Progenitor cell of endocrine pancreas (in vitro differentiated cells): ENCODE data around the gene ICAM5. TPM values are rescaled to one million over a fixed set of nuclear protein-coding genes. Genes with fewer than 3 reads are reported as not detected.
A peak's percentile ranks its signal among the peaks of the same experiment; 100 is the strongest.

Experiments
- DNase-seq: peaks from one replicate; pipeline ENCODE4 v3.0.0; 2021; ENCODE audit warnings: low spot score; ENCODE audit not compliant: unreplicated experiment
- H3K27ac Mint-ChIP-seq: 2 replicates; pipeline ENCODE4 v1.8.0; 2021; ENCODE audit warnings: mild to moderate bottlenecking, moderate library complexity, mixed read lengths
- H3K27me3 Mint-ChIP-seq: 2 replicates; pipeline ENCODE4 v1.8.0; 2021; ENCODE audit warnings: mixed read lengths
- H3K36me3 Mint-ChIP-seq: 2 replicates; pipeline ENCODE4 v1.8.0; 2022; ENCODE audit warnings: mixed read lengths; ENCODE audit not compliant: insufficient read depth
- H3K4me1 Mint-ChIP-seq: 2 replicates; pipeline ENCODE4 v1.8.0; 2021; ENCODE audit warnings: low read depth, mixed read lengths
- H3K4me3 Mint-ChIP-seq: 2 replicates; pipeline ENCODE4 v1.8.0; 2021; ENCODE audit warnings: low read depth, mild to moderate bottlenecking, moderate library complexity, mixed read lengths
- H3K9me3 Mint-ChIP-seq: 2 replicates; pipeline ENCODE4 v1.8.0; 2021; ENCODE audit warnings: low read depth, mixed read lengths
- CTCF ChIP-seq: fragments of 200-600 bp; sonication (generic); IDR thresholded peaks from one replicate; pipeline ENCODE4 v1.5.0; 2021; ENCODE audit warnings: antibody characterized with exemption, mild to moderate bottlenecking; ENCODE audit not compliant: unreplicated experiment
- total RNA-seq: library from RNA; stranded (reverse); gene quantifications from 2 replicates; pipeline ENCODE4 v1.2.1, GENCODE V29; 2021

Gene ICAM5
- total RNA-seq, 1 donor from 2014 or later: not detected

DNA sequence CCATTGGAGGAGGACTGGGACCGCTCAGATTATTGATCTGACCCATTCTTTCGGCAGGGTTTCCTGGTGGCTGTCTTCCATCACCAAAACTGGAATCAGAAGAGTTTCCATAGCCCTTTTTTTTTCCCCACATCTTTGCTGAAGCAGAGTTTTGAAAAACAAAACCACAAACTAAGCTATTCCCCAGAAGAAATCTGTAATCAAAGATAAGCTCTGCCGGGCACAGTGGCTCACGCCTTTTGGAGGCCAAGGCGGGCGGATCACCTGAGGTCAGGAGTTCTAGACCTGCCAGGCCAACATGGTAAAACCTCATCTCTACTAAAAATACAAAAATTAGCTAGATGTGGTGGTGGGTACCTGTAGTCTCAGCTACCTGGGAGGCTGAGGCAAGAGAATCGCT, 23.0 kb upstream of the ICAM5 start:
- no peak for TF ChIP-seq CTCF

GRCh38 chr19:10268071-10268470, 21.7 kb upstream of the ICAM5 start:
- no peak for TF ChIP-seq CTCF
- H3K27me3 Mint-ChIP-seq: peaks cover 49% of the 10 kb centered on the region
- H3K9me3 Mint-ChIP-seq: no peaks in the 10 kb centered on the region
- no peak overlapping the region for H3K4me3 Mint-ChIP-seq
- no peak overlapping the region for H3K27ac Mint-ChIP-seq
- no peak for DNase-seq
- H3K36me3 Mint-ChIP-seq: no peaks in the 10 kb centered on the region
- no peaks in the 10 kb centered on the region for H3K4me1 Mint-ChIP-seq

More for the DNA sequence above, 23.0 kb upstream of the ICAM5 start:
- H3K27me3 Mint-ChIP-seq: peaks cover 35% of the 10 kb centered on the region
- no peak overlapping the region for H3K27ac Mint-ChIP-seq
- no peaks in the 10 kb centered on the region for H3K4me1 Mint-ChIP-seq
- no peaks in the 10 kb centered on the region for H3K9me3 Mint-ChIP-seq
- H3K36me3 Mint-ChIP-seq: no peaks in the 10 kb centered on the region
- H3K4me3 Mint-ChIP-seq: no peak overlapping the region
- DNase-seq: no peak

- TF ChIP-seq CTCF: peak; percentile 91
- H3K9me3 Mint-ChIP-seq: no peaks in the 10 kb centered on the region
- no peaks in the 10 kb centered on the region for H3K4me1 Mint-ChIP-seq
Observed at GRCh38 chr19:10269333-10270179, 20.2 kb upstream of the ICAM5 start.

GRCh38 chr19:10270180-10270615, 19.6 kb upstream of the ICAM5 start:
- no peak overlapping the region for H3K4me3 Mint-ChIP-seq
- no peaks in the 10 kb centered on the region for H3K36me3 Mint-ChIP-seq
- no peaks in the 10 kb centered on the region for H3K4me1 Mint-ChIP-seq
- peaks cover 58% of the 10 kb centered on the region for H3K27me3 Mint-ChIP-seq
- TF ChIP-seq CTCF: no peak
- DNase-seq: no peak
- no peaks in the 10 kb centered on the region for H3K9me3 Mint-ChIP-seq
- no peak overlapping the region for H3K27ac Mint-ChIP-seq

More at GRCh38 chr19:10269333-10270179, 20.2 kb upstream of the ICAM5 start:
- no peak overlapping the region for H3K27ac Mint-ChIP-seq
- no peaks in the 10 kb centered on the region for H3K36me3 Mint-ChIP-seq
- peak; percentile 82 for DNase-seq
- peaks cover 55% of the 10 kb centered on the region for H3K27me3 Mint-ChIP-seq
- H3K4me3 Mint-ChIP-seq: peak overlapping the region; percentile 26

GRCh38 chr19:10270616-10271394, 18.9 kb upstream of the ICAM5 start, which contains the start of gene ICAM1:
ICAM1 (plus strand) TSS chr19:10271120; CDS start chr19:10271160, 40 bp downstream.
- Mint-ChIP-seq H3K4me3 (peak within 1 kb of the TSS; percentile 16), H3K4me1 (no peaks in the 10 kb centered on the region), H3K9me3 (no peaks in the 10 kb centered on the region), H3K36me3 (no peaks in the 10 kb centered on the region), H3K27me3 (peaks cover 58% of the 10 kb centered on the region), H3K27ac (no peak within 1 kb of the TSS)
- DNase-seq: no peak
- no peak for TF ChIP-seq CTCF
